DOHH2 (cell line): Measurements from ENCODE around the gene PYGB.

Experiments used
- H3F3A ChIP-seq: fragments of 200-600 bp; sonication (generic), shearing (Covaris generic); 2 replicates; pipeline ENCODE4 v1.6.0; 2016; ENCODE audit warnings: antibody characterized with exemption, mild to moderate bottlenecking; ENCODE audit not compliant: control insufficient read depth, insufficient read depth
- H3K27ac ChIP-seq: fragments of 200-600 bp; sonication (generic); 2 replicates; pipeline ENCODE4 v1.5.1; 2014; ENCODE audit warnings: low read depth, mild to moderate bottlenecking, low read length, moderate library complexity
- H3K27me3 ChIP-seq: fragments of 200-600 bp; sonication (generic); 2 replicates; pipeline ENCODE4 v1.6.1; 2014; ENCODE audit warnings: mild to moderate bottlenecking, low read length, mixed read lengths; ENCODE audit not compliant: control insufficient read depth
- H3K36me3 ChIP-seq: fragments of 200-600 bp; sonication (generic); 2 replicates; pipeline ENCODE4 v1.6.1; 2014; ENCODE audit warnings: mild to moderate bottlenecking, low read length, moderate library complexity, mixed read lengths; ENCODE audit not compliant: control insufficient read depth
- H3K4me1 ChIP-seq: fragments of 200-600 bp; sonication (generic); 2 replicates; pipeline ENCODE4 v1.6.1; 2014; ENCODE audit warnings: mild to moderate bottlenecking, low read length, mixed read lengths; ENCODE audit not compliant: control insufficient read depth
- H3K4me2 ChIP-seq: fragments of 200-600 bp; sonication (generic); 2 replicates; pipeline ENCODE4 v1.6.0; 2014; ENCODE audit warnings: mild to moderate bottlenecking, low read length, moderate library complexity
- H3K4me3 ChIP-seq: fragments of 200-600 bp; sonication (generic); 2 replicates; pipeline ENCODE4 v1.5.1; 2014; ENCODE audit warnings: mild to moderate bottlenecking, low read length, mixed read lengths
- H3K79me2 ChIP-seq: fragments of 200-600 bp; sonication (generic); 2 replicates; pipeline ENCODE4 v1.6.1; 2014; ENCODE audit warnings: mild to moderate bottlenecking, low read length, mixed read lengths; ENCODE audit not compliant: control insufficient read depth
- H3K9me2 ChIP-seq: fragments of 200-600 bp; sonication (generic); replicated peaks from 2 replicates; pipeline ENCODE4 v1.6.1; 2014; ENCODE audit warnings: mild to moderate bottlenecking, low read length, mixed read lengths; ENCODE audit not compliant: control insufficient read depth
- H3K9me3 ChIP-seq: fragments of 200-600 bp; sonication (generic); 2 replicates; pipeline ENCODE4 v1.6.1; 2014; ENCODE audit warnings: antibody characterized with exemption, low read length, mixed read lengths; ENCODE audit not compliant: control insufficient read depth, insufficient read depth
- H4K20me1 ChIP-seq: fragments of 200-600 bp; sonication (generic); 2 replicates; pipeline ENCODE4 v1.6.0; 2014; ENCODE audit warnings: low read depth, mild to moderate bottlenecking, antibody characterized with exemption, low read length, moderate library complexity; ENCODE audit not compliant: control insufficient read depth, insufficient read depth
- EZH2phosphoT487 ChIP-seq: fragments of 200-600 bp; sonication (generic); IDR thresholded peaks from 2 replicates; pipeline ENCODE4 v1.6.1; 2017; ENCODE audit warnings: borderline replicate concordance, mild to moderate bottlenecking, antibody characterized with exemption, low read length, moderate library complexity, mixed read lengths
- TF ChIP-seq, protein P1 (sequence below): fragments of 200-600 bp; sonication (generic); IDR thresholded peaks from one replicate; pipeline ENCODE4 v1.5.1; 2014; ENCODE audit warnings: antibody characterized with exemption, mild to moderate bottlenecking, low read depth, low read length; ENCODE audit not compliant: poor library complexity, severe bottlenecking

The PYGB gene

DNA sequence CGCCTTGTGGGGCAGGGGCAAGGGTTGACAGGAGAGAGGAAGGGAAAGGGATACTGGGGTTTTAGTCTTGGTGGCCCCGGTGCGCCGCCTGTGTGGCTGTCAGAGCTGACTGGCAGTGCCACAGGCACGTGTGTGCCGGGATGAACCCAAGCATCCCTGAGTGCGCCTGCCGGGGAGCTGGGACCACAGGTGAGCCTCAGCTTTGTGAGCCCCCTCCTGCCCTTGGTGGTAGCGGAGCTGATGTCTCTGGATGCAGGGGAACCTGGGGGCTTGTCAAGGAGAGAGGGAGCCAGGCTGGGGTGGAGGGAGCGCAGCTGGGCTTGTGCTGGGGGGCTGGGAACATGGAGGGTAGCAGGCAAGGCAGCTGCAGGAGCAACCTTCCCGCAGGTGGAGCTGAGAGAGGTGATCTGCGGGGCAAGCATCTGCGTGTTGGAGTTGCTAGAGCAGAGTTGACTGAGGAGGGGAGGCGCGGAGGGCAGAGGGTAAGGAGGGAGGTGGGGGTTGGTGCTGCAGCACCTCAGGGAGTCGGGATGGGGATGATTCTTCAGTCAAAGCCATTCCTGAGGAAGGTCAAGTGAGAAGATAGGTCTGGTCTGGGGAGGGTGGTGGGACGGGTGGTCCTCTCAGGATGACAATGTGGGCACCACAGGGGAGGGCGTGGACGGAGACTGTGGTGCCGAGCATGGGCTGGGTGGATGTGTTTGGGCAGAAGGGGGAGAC, 28.1 kb downstream of the PYGB start:
- Histone ChIP-seq H3K4me3 (no peak overlapping the region), H3K4me2 (no peak overlapping the region), H3K79me2 (no peaks in the 10 kb centered on the region), H3K27me3 (no peaks in the 10 kb centered on the region), H3F3A (no peaks in the 10 kb centered on the region), H4K20me1 (peaks cover 9% of the 10 kb centered on the region), H3K36me3 (peaks cover 8% of the 10 kb centered on the region), H3K27ac (no peak overlapping the region), H3K4me1 (peaks cover 14% of the 10 kb centered on the region), H3K9me3 (no peaks in the 10 kb centered on the region), H3K9me2 (no peaks in the 10 kb centered on the region)
- TF ChIP-seq, protein P1, sequence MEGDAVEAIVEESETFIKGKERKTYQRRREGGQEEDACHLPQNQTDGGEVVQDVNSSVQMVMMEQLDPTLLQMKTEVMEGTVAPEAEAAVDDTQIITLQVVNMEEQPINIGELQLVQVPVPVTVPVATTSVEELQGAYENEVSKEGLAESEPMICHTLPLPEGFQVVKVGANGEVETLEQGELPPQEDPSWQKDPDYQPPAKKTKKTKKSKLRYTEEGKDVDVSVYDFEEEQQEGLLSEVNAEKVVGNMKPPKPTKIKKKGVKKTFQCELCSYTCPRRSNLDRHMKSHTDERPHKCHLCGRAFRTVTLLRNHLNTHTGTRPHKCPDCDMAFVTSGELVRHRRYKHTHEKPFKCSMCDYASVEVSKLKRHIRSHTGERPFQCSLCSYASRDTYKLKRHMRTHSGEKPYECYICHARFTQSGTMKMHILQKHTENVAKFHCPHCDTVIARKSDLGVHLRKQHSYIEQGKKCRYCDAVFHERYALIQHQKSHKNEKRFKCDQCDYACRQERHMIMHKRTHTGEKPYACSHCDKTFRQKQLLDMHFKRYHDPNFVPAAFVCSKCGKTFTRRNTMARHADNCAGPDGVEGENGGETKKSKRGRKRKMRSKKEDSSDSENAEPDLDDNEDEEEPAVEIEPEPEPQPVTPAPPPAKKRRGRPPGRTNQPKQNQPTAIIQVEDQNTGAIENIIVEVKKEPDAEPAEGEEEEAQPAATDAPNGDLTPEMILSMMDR: no peak
- TF ChIP-seq EZH2phosphoT487: no peak

DNA sequence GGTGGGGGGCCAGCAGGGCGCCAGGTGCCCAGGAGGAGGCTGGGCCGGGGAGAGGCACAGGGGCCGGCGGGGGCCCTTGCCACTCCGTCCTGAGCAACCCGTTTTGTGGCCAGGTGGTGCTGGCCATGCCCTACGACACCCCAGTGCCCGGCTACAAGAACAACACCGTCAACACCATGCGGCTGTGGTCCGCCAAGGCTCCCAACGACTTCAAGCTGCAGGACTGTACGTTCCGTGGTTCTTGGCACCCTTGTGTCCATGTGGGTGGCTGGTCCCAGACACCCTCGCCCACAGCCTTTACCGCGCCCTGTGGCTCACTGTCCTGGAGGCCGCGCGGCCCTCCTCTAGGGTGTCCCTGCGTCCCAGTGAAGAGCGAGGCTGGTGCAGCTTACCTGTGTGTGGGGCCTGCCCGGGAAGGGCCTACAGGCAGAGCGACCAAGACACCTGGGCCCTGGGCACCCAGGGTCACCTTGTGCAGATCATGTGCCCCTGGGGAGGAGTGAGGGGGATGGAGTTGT, 28.7 kb downstream of the PYGB start:
- Histone ChIP-seq H3K27me3 (no peaks in the 10 kb centered on the region), H3K36me3 (peaks cover 11% of the 10 kb centered on the region), H3K4me3 (no peak overlapping the region), H3K9me3 (no peaks in the 10 kb centered on the region), H3K4me2 (no peak overlapping the region), H3K4me1 (peaks cover 20% of the 10 kb centered on the region), H3F3A (no peaks in the 10 kb centered on the region), H4K20me1 (peaks cover 13% of the 10 kb centered on the region), H3K9me2 (no peaks in the 10 kb centered on the region), H3K79me2 (no peaks in the 10 kb centered on the region), H3K27ac (no peak overlapping the region)
- TF ChIP-seq, protein P1: no peak
- TF ChIP-seq EZH2phosphoT487: no peak

DNA sequence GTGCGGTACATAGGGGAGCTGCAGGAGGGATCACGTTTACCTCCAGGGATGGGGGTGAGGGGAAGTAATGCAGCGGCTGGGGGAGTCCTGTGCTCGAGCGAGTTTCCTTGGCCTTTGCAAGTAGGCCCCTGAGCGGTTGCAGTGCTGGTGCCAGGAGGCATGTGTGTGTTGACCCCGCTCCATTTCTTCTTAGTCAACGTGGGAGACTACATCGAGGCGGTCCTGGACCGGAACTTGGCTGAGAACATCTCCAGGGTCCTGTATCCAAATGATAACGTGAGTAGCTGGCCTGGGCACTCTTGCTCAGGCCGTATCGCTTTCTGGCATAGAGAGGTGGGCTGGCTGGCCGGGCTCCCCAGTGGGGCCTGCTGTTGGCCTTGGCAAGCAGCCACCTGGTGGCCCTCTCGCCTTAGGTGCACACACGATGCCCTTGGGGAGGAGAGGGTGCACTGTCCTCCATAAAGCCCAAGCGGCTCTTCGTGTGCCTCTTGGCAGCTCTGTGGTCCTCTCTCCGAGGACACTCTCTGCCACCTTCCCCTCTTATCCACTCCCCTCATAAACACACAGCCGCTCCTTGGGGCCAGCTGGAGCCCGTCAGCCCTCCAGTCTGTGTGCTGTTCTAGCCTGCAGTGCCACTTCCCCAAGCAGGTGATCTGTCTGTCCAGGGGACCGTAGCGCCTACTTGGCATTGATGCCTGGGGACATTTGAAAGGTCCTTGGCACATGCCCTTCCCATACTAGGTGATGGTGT, 29.3 kb downstream of the PYGB start:
- Histone ChIP-seq H3K27ac (no peak overlapping the region), H3K4me2 (no peak overlapping the region), H3K4me3 (no peak overlapping the region), H3K4me1 (peaks cover 27% of the 10 kb centered on the region), H3K9me2 (no peaks in the 10 kb centered on the region), H3K27me3 (no peaks in the 10 kb centered on the region), H3F3A (no peaks in the 10 kb centered on the region), H3K79me2 (no peaks in the 10 kb centered on the region), H3K9me3 (no peaks in the 10 kb centered on the region), H3K36me3 (peaks cover 7% of the 10 kb centered on the region), H4K20me1 (peaks cover 15% of the 10 kb centered on the region)
- TF ChIP-seq EZH2phosphoT487: no peak
- TF ChIP-seq, protein P1: no peak
